ENCODE data around the gene EDRF1.

The EDRF1 gene

GRCh38 chr10:125788156-125789034 is 68.9 kb downstream of the EDRF1 start:
- no peak for DNase-seq

- DNase-seq: no peak
These were observed 73.1 kb downstream of the EDRF1 start for GRCh38 chr10:125792342-125793300.

- DNase-seq: no peak
These were observed 75.6 kb downstream of the EDRF1 start for GRCh38 chr10:125795128-125795527.

GRCh38 chr10:125795637-125796190 is 76.2 kb downstream of the EDRF1 start:
- no peak for DNase-seq

GRCh38 chr10:125797424-125797823 is 77.9 kb downstream of the EDRF1 start:
- DNase-seq: no peak

- no peak for DNase-seq
These were observed 78.6 kb downstream of the EDRF1 start for GRCh38 chr10:125797994-125798662.

- no peak for DNase-seq
These were observed 80.1 kb downstream of the EDRF1 start for GRCh38 chr10:125799451-125800182.

- no peak for DNase-seq
These were observed 82.1 kb downstream of the EDRF1 start for GRCh38 chr10:125801574-125801973.

GRCh38 chr10:125802131-125802530 is 82.6 kb downstream of the EDRF1 start:
- DNase-seq: no peak

- DNase-seq: no peak
These were observed 83.2 kb downstream of the EDRF1 start for GRCh38 chr10:125802739-125803138.

GRCh38 chr10:125808047-125808446 is 88.5 kb downstream of the EDRF1 start:
- no peak for DNase-seq

GRCh38 chr10:125811251-125811650 is 91.7 kb downstream of the EDRF1 start:
- DNase-seq: no peak

GRCh38 chr10:125812128-125812750 is 92.7 kb downstream of the EDRF1 start:
- no peak for DNase-seq

Data from SHP77 (cell line).